Measurements from ENCODE around the gene GDF10. TPM values are rescaled to one million over a fixed set of nuclear protein-coding genes. Genes with fewer than 3 reads are reported as not detected.
A peak's percentile ranks its signal among the peaks of the same experiment; 100 is the strongest.

The GDF10 gene
- total RNA-seq, 1 experiment from 2014 or later: 0.20 TPM

GRCh38 chr10:47278720-47279119 lies 21.3 kb upstream of the GDF10 start:
- H4K5ac ChIP-seq (ENCODE audit: insufficient read length, low read depth, low read length): no peak overlapping the region
- no peak overlapping the region for H3K4me2 ChIP-seq (ENCODE audit: insufficient read depth, insufficient read length, low read length)
- peaks cover 0 to under 1% (median 0%) of the 10 kb centered on the region in 3 experiments; a peak in 2 of 7 replicates for H3K36me3 Mint-ChIP-seq (ENCODE audit: insufficient read depth in 1 of 3, low read depth in 3 of 3)
- no peaks in the 10 kb centered on the region for H3K79me2 ChIP-seq (ENCODE audit: insufficient read depth, low read length)
- H3K27ac ChIP-seq (ENCODE audit: insufficient read length, low read depth, low read length): no peak overlapping the region
- peaks cover 2% of the 10 kb centered on the region for H3K27me3 Mint-ChIP-seq (ENCODE audit: low read depth)
- H3K23ac ChIP-seq (ENCODE audit: insufficient read length, low read depth, low read length): no peak overlapping the region
- no peak overlapping the region for H4K91ac ChIP-seq (ENCODE audit: insufficient read length, low read depth, low read length)
- no peak overlapping the region for H2BK20ac ChIP-seq (ENCODE audit: low read depth, low read length, poor library complexity, severe bottlenecking)
- no peaks in the 10 kb centered on the region for H3K23me2 ChIP-seq (ENCODE audit: insufficient read length, low read depth, low read length, poor library complexity, severe bottlenecking)
- no peaks in the 10 kb centered on the region for H3K9me3 ChIP-seq (ENCODE audit: control insufficient read depth, low read depth, low read length)
- no peak overlapping the region for H2BK15ac ChIP-seq (ENCODE audit: low read depth, low read length)
- H3K56ac ChIP-seq (ENCODE audit: insufficient read length, low read depth, low read length): no peak overlapping the region
- no peak overlapping the region for H3K4me3 Mint-ChIP-seq
- no peak overlapping the region for H2BK12ac ChIP-seq (ENCODE audit: insufficient read length, low read depth, low read length)
- no CpG with 5 or more reads among the region's 3 CpGs for WGBS (ENCODE audit: extremely low coverage, insufficient read length, low lambda C conversion rate)
- no peak overlapping the region for H3K9ac ChIP-seq (ENCODE audit: extremely low read depth, insufficient read length, low read length)
- no peaks in the 10 kb centered on the region for H3K79me1 ChIP-seq (ENCODE audit: insufficient read depth, low read depth, low read length, poor library complexity, severe bottlenecking)
- H3K14ac ChIP-seq (ENCODE audit: insufficient read depth, low read length): no peak overlapping the region
- H3K27ac Mint-ChIP-seq: peak overlapping the region in 2 of 3 experiments; percentile 13 to 70; a peak in 1 of 7 replicates
- no peak overlapping the region for H3K18ac ChIP-seq (ENCODE audit: insufficient read length, low read depth, low read length)
- H4K20me1 ChIP-seq (ENCODE audit: control insufficient read depth, insufficient read depth, insufficient read length): no peaks in the 10 kb centered on the region
- no peaks in the 10 kb centered on the region for H3K27me3 ChIP-seq (ENCODE audit: insufficient read depth, low read length)
- H2BK5ac ChIP-seq (ENCODE audit: insufficient read length, low read length): no peak overlapping the region
- H3K4ac ChIP-seq (ENCODE audit: low read depth, low read length): no peak overlapping the region
- no peak overlapping the region for H3T11ph ChIP-seq (ENCODE audit: low read length)
- H3K4me1 ChIP-seq (ENCODE audit: insufficient read depth, low read length): no peaks in the 10 kb centered on the region; the same call in 1 of the 2 replicates
- no peak overlapping the region for H2AK5ac ChIP-seq (ENCODE audit: insufficient read length, low read length)
- peaks cover 5 to 7% of the 10 kb centered on the region in 2 experiments; a peak in 3 of 4 replicates for H3K4me1 Mint-ChIP-seq
- no peak overlapping the region for H4K8ac ChIP-seq (replicated peaks; ENCODE audit: insufficient read length, low read depth, low read length)
- H2BK120ac ChIP-seq (ENCODE audit: low read depth, low read length, poor library complexity, severe bottlenecking): no peak overlapping the region
- peaks cover 1 to 5% of the 10 kb centered on the region in 2 experiments; a peak in 4 of 5 replicates for H3K9me3 Mint-ChIP-seq
- no peak for DNase-seq
- H2AFZ ChIP-seq (ENCODE audit: low read length): no peak overlapping the region
- no peak for TF ChIP-seq CTCF (conservative IDR thresholded peaks at IDR 0.05)
